Dedifferentiated amniotic fluid mesenchymal stem cell (primary cell): ENCODE results near the gene ACAT2.
"Not testable (repeated sequence)": the region's sequence is repeated elsewhere in the genome, so short reads cannot be mapped to it uniquely, and the experiment has no call there.

Experiments used
- DNase-seq: peaks from one replicate; pipeline ENCODE4 v3.0.0-alpha.2; 2016; ENCODE audit errors: extremely low spot score

Gene ACAT2

DNA sequence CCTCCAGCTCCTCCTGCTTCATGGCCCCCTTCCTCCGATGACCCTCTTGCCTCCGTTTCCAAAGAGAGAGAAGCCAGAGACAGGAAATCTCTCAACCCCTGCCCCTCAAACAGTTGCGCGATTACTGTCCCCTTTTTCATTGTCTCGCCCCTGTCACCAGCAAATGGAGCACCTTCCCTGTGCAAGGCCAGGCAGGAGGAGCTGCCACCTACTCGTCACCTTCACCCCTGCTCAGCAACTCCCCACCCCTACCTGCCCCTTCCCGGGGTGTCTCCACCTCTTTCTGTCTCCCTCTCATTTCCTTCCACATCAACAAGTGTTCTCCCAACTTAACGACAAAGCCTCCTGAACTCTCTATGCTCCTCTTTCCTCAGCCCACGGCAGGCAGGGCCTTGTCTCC is 51.9 kb downstream of the ACAT2 start:
- DNase-seq, result no peak

DNA sequence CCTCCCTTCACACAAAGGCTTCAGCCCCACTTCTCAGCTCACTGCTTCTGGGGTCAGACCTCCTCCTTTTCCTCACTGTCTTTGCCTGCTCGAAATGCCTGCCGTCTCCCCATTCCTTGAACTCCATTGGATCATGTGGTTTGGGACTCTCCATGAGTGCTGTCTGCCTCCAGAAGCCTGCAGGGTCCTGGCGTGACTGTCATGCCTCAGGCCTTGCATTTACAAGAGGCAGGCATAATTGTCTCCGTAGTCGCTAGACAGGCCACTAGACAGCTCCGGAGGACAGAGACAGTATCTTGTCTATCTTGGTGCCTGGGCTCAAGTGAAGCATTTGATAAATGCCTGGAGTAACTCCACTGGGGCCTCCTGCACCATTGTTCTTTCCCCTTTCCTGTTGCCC is 53.6 kb downstream of the ACAT2 start:
- no peak for DNase-seq

DNA sequence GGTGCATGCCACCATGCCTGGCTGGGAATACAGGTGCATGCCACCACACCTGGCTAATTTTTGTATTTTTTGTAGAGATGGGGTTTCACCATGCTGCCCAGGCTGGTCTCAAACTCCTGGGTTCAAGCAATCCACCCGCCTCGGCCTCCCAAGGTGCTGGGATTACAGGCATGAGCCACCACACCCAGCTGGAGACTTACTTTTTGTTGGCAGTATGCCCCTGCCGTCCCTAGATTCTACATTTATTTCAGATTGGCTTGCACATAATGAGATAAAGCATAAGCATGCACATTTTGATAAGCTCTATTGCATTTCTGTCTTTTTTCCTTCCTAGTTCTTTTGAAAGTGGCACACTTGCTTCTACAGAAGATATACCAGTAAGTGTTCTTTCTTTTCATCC is 54.9 kb downstream of the ACAT2 start:
- DNase-seq, result not testable (repeated sequence)

DNA sequence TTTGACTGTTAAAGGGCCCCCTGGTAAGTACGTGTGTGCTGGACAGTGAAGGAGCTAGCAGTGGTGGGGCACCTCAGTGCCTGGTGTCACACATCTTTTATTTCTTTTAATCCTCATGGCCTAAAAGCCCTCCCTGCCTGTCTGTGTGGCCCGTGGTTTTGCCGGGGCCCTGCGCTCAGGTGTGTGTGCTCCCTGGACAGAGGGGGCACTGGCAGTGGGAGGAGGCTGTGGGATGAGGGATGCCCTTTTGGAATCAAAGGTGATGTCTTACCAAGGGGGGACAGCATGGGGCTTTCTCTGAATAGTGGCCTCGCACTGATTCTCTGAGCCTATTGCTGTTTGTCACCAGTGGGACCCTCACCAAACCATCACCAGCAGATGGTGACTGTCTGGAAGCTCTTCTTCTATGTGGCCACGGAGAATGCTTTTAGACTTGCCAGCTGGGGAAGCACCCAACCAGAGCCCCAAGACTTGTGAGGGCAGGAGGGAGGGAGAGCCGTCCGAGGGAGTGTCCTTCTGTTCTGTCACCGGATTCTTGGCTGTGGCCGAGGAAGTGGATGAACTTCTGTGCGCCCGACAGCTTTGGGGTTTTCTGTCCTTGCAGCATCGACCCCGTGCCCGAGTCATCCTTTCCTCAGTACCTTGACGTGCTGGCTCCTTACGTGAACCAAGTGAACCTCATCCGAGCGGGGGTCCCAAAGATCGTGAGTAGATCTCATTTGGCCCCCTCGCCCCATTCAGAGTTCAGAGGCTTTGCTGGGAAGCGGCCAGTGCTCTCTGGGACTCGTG is 56.3 kb downstream of the ACAT2 start:
- DNase-seq, result no peak

DNA sequence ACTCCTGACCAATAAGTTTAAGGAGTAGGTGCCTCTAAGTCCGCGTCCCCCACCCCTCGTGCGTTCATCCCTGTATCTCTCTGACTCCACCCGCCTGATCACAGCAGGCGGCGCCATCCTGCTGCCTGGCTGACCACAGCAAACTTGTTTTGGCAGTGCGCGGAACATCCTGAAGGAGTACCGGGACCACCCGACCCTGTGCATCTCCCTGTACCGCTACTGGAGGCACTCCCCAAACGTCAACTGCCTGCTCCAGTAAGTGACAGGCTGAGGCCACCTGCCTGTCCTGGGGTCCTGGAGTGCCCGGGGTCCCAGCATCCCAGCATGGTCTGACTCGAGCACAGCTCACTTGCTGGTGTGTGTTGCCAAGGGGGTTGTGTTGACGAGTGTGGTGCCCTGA is 57.3 kb downstream of the ACAT2 start:
- DNase-seq, result no peak

DNA sequence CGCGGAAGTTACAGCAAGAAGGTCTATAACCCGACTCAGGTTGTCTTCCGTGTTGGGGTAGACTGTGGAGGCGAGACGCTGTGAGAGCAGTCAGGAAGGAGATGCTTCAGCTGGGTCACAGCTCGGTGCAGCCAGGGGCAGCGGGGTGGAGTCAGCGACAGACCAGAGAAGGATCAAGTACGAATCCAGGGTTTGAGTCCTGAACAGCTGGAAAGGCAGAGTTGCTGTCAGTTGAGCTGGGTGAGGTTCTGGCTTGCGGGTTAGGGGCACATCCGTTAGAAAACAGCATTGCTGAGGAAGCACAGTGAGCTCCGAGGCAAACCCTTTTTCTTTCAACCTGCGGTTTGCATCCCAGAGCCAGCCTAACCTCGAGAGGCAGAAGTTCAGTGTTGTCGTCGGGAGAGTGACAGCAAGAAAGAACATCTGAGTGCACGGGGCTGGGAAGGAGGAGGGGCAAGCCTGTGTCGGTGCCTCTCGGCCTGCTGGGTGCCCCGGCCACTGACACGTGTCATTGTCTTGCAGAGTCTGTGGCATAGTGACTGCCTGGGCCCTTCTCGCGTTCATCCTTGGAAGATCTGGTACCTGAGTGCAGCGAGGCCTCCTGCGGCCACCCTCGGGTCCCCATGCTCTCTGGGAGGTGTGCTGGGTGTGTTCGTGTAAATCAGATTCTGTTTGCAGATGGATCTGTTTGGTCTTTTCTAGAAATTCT is 58.2 kb downstream of the ACAT2 start:
- no peak for DNase-seq

DNA sequence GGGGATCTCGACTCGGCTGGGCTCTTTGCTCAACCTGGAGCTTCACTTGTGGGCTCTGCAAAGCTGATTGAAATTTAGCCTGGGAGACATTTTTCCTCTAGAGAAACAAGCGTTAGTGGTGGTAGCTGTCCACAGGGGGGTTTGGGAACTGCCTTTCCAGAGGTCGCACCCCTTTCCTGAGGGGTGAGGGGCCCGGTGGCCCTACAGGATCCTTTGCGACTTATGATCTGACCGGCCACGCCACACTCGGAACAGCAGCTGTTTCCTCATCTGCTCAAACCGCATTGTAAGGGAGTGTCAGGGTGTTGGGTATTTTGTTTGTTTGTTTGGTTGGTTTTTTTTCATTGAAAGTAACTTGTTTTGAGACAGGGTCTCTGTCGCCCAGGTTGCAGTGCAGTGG is 59.3 kb downstream of the ACAT2 start:
- no peak for DNase-seq

DNA sequence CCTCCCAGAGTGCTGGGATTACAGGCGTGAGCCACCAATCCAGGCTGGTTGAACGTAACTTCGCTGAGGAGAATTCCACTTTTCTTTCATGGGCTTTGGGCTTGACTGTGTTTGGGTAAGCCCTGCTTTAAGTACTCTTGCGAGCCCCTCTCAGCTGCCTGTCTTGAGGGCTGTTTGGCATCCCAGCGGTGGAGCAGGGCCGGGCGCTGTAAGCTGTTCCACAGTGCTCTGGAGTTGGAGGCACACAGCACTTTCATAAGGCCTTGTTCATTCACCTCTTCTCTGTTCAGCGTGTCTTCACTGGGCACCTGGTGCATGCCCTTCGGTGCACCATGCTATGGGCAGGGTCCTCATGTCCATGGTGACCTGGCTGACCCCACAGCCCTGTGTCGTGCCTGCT is 59.9 kb downstream of the ACAT2 start:
- DNase-seq, result no peak

DNA sequence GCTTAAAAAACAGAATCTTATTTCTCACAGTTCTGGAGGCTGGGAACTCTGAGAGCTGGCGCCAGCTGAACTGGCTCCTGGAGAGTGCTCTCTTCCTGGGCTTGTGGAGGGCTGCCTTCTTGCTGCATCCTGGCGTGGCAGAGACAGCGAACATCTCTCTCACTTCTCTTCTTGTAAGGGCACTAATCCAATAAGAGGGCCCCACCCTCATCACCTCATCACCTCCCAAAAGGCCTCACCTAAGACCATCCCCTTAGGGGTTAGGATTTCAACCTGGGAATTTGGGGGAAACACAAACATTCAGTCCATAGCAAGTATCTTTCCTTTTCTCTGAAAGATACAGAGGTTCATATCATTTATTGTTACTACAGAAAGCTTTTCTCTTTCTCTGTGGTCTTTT is 62.1 kb downstream of the ACAT2 start:
- DNase-seq, result no peak

DNA sequence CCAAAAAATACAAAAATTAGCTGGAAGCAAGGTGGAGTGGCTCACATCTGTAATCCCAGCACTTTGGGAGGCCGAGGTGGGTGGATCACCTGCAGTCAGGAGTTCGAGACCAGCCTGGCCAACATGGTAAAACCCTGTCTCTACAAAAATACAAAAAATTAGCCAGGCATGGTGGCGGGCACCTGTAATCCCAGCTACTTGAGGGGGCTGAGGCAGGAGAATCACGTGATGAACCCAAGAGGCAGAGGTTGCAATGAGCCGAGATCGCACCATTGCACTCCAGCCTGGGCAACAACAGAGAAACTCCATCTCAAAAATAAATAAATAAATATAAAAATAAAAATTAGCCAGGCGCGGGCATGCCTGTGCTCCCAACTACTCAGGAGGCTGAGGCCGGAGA is 62.8 kb downstream of the ACAT2 start:
- DNase-seq, result not testable (repeated sequence)

DNA sequence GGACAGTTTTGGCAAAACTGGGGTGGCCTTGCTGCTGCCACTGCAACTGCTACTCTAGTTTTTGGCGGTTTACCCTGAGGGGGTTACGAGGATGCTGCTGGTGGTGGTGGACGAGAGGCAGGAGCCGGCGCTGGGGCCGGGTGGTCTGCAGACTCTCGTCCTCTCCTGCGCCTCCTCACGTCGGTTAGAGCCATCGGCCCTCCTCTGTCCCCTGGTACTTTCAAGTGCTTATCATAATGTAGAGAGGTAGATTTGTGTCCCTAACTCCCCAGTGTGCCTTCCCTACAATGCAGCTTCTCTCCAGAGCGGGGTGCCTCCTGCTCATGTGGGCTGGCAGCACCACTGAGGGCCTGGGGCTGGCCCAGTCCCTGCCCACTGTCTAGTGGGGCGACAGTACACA is 64.2 kb downstream of the ACAT2 start:
- no peak for DNase-seq

DNA sequence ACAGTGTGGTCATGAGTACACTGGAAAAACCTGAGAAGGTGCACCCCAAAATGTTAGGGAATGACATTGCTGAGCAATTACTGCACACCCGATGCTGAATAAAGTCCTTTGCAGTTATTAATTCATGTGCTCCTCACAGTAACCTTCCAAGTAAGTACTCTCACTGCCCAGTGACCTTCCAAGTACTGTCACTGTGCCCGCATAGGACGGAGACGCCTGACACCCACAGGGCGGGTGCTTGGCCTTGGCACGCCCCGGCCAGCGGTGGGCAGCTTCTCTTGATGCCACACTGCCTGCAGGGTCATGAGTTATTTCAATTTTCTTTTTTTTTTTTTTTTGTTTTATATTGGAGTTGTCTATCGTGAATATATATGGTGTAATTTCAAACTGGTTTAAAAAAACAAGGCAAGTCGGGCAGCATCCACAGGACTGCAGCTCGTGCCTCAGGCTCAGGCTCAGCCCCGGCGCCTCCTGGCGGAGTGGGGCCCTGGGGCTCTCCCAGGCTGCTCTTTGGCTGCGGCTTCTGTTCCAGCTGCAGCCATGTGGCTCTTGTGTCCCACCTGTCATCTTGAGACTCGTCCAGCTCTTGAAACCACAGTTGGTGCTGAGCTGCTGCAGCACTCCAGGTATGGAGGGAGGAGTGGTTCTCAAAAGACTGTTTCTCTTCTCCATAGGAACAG is 65.3 kb downstream of the ACAT2 start:
- DNase-seq, result no peak

DNA sequence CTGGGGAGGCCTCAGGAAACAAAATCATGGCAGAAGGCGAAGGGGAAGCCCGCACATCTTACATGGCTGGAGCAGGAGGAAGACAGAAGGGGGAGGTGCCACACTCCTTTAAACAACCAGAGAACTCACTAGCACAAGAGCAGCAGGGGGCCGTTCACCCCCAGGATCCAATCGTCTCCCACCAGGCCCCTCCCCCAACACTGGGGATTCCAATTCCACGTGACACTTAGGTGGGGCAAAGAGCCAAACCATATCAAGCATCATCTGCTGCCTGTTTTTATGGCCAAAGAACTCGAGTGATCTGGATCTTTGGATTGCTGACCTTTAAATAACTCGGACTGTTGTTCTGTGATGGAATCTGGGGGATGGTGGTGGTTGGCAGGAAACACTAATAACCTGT is 66.2 kb downstream of the ACAT2 start:
- DNase-seq, result no peak
